NOMO-1 treated with DMSO at 0.1 percent for 48 hours (cell line): ENCODE results near the gene RALB.
A peak's percentile ranks its signal among the peaks of the same experiment; 100 is the strongest.
"Not testable (repeated sequence)": the region's sequence is repeated elsewhere in the genome, so short reads cannot be mapped to it uniquely, and the experiment has no call there.

Experiments
- DNase-seq: peaks from one replicate; lab custom pipeline; 2025; ENCODE audit not compliant: unreplicated experiment; lab: John Stamatoyannopoulos, UW

Gene RALB

DNA sequence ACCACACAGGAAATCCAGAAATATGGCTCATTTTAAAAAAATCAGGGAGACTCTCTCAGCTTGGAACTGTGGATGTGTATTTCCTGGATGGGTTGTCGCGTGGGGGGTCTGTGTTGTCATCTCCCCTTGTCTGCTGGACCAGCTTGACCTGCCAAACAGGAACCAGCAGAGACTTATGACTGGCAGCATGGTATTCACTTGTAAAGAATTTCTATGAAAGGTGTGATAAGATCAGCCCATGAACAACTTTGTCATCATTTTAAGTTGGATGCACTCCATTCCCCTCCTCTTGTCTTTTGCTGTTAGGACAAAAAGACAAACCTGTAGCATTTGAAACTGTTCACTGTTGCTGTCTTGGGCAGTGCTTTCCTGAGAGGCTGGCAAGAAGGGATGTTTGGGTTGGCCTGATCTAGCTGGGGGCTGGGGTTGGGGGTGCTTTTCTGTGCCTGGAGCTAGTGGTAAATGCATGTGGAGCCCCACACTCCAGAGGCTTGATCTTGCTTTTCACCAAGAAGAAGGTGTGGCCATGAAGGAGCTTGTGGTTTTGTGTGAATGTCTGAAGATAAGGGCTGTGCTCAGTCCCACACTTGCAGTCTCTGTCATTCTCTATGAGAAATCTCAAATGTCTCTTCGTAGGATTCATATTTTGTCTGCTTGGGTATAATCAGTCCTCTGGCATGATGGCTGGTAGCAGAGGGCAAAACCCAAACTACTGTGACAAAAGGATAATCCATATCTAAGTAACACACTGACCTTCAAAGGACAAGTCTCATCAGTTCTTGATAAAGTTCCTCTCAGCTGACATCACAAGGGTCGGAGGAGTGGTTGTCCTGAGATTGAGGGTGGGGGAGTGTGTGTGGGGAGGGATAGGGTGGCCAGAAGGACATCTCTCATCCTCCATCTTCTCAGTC is 39.0 kb downstream of the RALB start:
- no peak for DNase-seq

DNA sequence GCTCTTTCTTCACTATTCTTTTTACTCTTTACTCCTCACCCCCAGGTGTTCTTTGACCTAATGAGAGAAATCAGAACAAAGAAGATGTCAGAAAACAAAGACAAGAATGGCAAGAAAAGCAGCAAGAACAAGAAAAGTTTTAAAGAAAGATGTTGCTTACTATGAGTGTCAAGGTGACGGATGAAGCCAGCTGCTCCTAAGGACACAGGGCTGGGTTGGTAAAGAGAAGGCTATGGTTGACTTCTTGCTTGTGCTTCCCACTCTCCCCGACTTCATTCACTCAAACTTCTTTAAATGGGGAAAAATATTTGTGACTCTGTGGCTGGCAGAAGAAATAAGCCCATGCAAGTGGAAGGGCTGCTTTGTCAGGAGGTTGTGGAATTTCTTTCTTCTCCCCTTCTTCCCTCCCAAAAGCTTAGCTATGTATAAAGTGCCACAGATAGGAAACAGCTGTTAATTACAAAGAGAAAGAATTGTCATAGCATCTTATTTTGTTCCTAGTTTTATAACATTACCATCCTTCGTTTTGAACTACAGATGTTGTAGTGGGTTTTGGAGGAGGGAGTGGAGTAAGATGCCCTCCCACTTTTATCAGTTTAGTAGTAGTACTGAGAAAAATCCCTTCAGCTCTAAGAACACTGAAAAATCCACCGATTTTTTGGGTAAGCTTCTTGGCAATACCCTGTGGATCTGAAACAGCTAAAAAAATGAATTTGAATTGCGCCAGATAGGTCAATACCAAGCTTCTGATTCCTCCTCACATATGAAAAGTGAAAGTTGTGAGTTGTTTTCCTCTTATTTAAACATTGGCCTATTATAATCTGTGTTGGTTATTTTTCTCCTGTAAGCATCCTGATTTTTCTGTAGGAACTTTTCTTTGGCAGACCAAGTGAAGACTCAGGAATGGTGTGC is 40.7 kb downstream of the RALB start:
- DNase-seq = no peak

DNA sequence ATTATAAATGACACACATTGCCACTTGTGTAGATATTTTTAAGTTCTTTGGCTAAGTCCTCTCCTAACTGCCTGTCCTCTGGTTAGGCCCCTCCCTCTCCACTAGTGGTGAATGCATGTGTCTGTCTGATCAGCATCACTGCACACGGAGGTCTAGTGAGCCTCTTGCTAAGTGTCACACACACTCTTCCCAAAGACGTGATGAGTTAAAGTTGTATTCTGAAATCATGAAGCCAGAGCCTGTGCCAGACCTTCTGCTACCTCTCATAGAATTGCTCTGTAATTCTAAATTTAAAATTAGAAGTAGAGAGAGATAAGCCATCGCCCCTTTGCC is 41.3 kb downstream of the RALB start:
- no peak for DNase-seq

DNA sequence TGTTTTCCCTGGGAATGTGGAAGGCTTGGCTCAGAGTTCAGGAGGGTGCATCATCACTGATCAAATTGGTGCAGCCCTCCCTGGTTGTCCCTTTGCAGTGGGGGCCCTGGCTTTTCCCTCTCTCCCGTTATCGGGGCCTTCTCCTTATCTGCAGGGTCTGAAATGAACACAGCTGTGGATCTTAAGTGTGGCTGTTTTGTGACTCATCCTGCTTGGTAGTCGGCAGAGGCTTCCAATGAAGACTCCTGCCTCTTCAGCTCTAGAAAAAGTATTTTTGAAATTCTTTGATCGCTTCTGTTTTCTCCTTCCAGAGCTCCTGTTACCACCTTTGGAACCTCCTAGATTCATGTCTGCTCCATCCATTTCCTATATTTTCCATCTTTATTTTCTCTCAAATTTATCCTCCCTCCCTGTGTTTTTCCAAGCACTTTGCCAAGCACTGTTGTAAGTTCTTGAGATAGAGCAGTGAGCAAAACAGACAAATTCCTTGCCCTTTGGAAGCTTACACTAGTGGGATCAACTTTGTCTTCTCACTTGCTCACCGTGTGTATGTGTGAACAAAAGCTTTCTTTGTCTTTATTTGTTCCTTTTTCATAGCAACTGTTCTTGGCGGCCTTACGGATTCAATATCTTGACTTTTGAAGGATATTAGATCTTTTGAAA is 45.7 kb downstream of the RALB start:
- no peak for DNase-seq

DNA sequence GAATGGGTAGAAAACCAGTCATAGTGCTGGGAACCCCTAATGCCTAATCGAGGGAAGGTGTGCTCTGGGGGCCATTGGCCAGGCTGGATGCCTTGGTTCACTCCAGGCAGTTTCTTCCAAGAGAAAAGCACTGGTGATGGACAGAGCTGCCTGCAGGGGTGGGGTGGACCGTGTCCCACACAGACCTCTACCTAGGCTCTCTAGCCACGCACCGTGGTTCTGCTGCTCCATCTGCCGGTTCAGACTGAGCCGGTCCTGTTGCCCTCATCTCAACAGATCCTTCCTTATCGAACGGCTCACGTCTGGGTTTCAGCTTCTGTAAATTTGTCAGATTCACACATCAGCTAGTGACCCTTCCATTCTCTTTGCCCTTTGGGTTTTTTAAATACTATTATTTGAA is 46.4 kb downstream of the RALB start:
- no peak for DNase-seq

DNA sequence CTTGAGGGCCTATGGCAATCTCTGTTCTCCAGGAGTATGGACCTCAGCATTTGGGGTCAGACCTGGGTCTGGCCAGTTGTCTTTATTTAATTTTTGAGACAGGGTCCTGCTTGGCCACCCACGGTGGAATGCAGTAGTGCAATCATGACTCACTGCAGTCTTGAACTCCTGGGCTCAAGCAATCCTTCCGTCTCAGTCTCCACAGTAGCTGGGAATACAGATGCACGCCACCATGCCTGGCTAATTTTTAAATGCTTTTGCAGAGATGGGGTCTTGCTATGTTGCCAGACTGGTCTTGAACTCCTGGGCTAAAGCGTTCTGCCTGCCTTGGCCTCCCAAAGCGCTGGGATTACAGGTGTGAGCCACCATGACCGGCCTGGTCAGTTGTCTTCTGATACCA is 46.9 kb downstream of the RALB start:
- DNase-seq = no peak

DNA sequence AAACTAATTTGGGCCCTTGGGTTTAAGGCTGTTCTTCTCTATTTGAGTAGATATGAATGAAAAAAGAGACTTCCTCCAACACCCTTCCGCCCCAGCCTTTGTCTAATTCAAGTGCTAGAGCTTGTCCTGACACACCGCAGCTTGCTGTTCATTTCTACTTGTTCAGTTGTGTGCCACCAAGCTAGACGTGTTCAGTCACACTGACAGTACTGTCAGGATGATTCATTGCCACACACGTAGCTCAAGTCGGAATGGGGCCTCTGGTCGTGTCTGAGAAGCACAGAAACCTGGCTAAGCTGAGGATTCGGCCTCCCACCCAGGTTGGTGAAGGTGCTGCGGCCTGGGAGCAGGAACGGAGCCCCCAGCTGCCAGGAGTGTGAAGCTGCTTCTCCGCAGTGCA is 47.7 kb downstream of the RALB start:
- no peak for DNase-seq

DNA sequence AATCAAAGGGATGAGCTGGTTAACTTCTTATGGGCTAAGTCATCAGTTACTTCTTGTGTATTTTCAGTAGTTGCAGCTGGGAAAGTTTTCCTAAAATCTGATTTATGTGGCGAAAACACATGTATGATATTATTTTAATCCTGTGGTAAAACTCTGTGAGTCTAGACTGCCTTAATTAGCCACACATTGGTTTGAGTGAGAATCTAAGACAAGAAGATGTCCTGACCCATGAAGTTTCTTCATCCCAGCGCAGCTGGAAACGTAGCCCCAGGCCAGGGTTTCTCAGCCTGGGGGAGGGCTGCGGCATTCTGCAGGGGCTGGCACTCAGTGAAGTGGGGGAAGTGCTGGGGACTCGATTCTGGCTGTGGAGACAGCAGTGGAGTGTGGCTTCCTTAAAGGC is 48.6 kb downstream of the RALB start:
- DNase-seq = no peak

DNA sequence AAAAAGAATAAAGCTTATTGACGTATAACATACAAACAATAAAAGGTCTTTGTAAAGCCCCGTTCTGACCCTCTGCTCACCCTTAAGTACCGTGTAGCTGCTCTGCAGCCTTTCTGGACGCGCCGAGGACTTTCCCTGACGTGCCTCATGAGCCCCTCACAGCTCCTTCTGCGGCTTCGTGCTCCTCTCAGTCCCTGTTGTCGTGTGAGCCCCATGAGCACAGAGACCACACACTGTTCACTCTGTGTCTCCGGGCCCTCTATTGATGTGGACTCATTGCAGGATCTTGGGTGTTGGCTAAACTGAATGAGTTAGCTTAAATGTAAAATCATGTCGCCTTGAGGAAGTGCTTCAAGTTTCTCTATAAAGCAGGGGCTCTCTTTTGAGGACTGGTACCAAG is 49.6 kb downstream of the RALB start:
- no peak for DNase-seq

DNA sequence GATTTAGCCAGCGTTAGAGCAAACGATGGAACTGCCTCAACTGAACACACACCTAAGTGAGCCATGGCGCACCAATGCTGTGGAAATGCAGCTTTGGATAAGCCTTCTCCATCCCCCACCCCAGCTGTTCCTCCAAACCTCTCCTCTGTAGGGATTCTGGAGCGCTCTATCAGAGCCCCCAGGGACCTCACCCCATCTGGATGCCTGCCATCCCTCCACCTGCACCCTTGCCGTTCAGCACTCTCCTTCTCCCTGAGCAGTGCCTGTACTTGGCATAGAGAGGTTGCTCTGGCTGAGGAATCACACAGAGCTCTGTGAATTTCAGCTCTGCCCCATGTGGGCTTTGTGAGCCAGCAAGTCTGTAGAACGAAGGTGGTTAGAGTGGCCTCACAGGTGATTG is 50.5 kb downstream of the RALB start:
- DNase-seq = no peak

DNA sequence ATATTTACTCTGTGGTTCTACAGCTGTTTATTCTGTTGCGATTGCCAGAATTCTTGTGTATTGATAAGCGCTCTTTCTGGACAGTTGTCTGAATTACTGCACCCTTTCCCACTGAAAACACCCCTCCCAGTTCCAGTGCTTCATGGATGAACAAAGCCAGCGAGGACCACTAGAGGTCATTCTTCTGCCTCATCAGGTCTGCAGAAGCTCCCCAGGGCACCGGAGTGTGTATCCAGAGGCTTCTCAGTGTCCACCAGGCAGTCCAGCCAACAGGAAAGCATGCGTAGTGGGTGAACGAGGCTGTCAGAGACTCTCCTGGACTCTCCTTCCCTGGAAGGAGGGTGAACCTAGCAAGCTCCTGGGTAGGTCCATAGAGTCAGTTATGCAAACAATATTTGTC is 52.6 kb downstream of the RALB start:
- no peak for DNase-seq

DNA sequence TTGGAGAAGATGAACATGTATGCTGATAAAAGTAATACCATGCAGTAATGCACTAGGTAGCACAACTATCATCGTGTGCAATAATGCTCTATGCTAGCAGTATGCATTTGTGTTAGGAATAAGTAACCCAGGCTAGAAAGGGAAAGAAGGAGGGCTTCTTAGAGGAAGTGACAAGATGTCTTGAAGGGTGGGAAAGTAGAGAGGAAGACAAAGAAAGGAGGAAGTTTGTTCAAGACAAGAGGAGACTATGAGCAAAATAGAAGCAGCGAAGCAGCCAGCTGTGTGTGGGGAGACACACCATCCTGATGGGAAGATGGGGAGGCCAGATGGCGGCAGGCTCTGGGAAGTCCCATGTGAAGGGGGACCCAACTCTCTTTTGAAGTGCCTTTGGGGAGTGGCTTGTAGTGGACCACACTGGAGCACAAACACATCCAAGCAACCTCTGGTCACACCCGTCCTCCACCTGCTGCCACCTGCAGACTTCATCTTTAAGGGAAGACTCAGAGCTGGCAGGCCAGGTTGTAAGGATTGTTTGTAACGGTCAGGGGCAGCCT is 53.4 kb downstream of the RALB start:
- peak; percentile 19 for DNase-seq

DNA sequence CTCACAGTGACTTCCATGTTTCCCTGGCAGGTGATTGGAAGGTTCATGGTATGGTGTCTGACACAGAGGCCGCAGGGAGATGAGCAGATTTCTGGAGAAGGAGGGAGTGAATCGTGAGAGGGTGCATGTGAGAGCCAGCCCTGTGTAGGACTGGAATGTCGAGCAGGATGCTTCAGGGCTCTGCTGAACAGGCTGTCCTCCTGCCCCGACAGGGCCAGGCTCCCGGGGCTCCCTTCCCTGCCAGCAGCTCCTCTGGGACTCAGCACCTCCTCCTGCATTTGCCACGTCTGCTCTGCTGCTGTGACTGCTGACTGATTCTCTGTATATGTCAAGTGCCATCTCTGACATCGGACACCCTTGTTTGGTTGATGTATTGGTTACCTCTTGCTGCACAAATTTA is 54.8 kb downstream of the RALB start:
- DNase-seq = no peak

DNA sequence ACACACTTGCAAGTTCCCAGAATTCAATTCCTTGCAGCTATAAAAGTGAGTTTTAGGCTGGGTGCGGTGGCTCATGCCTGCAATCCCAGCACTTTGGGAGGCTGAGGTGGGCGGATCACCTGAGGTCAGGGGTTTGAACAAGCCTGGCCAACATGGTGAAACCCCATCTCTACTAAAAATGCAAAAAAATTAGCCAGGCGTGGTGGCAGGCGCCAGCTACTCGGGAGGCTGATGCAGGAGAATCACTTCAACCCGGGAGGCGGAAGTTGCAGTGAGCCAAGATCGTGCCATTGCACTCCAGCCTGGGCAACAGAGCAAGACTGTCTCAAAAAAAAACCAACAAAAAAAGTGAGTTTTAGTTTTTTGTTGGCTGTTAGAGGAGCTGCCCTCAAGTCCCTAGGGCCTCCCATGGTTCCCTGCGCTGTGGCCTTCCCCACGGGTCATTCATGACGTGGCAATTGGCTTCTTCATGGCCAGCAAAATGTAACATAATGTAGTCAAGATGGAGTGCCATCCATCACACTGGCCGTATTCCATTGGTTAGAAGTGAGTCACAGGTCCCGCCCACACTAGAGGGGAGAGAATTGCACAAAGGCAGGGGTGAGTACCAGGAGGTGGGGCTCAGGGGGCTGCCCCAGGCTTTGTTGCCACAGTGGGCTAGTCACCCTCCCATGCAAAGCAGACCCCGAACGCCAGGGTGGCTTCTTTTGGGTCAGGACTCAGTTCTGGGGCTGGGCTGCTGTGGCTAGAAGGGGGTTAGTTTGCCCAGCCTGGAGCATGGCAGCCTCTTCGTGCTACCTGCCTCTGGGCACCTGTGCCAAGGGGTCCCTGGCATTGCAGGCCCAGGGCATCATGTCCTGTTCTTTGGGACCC is 55.6 kb downstream of the RALB start:
- no peak for DNase-seq

DNA sequence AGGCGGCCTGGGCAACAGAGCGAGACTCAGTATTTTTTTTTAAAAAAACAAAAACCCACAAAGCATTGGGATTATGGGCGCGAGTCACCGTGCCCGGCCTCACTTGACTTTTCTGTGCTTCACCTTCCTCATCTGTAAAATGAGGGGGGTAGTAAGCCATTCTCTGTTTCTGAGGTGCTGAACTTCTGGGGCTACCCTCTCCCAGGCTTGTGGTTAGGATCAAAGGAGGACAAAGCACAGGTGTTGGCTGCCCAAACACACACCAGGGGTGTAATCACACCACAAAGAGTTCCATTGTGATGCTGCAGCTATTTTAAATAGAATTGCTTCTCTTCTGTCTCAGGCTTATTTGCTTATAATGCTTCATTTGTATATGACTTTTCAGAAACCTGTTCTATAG is 57.5 kb downstream of the RALB start:
- DNase-seq = no peak

DNA sequence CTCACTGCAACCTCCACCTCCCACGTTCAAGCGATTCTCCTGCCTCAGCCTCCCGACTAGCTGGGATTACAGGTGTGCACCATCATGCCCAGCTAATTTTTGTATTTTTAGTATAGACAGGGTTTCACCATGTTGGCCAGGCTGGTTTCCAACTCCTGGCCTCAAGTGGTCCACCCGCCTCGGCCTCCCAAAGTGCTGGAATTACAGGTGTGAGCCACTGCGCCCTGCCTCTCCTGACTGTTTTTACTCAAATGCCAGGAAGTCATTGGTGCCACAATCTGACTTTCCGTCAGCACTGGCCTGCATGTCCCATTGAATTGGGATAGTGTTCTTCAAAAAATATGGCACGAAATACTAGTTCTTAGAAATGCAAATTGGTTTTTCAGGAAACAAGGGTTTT is 58.2 kb downstream of the RALB start:
- DNase-seq = not testable (repeated sequence)

DNA sequence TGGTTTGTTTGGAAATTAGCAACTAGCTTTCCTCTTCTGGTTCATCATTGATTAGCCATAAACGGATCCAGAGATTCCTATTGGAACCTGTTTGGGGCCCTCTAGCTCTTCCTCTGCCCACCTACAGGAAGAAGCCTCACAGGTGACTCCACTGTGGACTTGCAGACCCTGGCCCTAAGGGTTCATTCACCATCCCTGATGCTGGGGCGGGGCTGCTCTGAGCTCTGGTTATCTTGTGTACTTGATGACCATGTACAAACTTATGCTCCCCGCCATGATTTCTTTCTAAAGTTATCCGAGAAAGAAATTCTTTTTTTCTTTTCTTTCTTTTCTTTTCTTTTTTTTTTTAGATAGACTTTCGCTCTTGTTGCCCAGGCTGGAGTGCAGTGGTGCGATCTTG is 59.4 kb downstream of the RALB start:
- no peak for DNase-seq

DNA sequence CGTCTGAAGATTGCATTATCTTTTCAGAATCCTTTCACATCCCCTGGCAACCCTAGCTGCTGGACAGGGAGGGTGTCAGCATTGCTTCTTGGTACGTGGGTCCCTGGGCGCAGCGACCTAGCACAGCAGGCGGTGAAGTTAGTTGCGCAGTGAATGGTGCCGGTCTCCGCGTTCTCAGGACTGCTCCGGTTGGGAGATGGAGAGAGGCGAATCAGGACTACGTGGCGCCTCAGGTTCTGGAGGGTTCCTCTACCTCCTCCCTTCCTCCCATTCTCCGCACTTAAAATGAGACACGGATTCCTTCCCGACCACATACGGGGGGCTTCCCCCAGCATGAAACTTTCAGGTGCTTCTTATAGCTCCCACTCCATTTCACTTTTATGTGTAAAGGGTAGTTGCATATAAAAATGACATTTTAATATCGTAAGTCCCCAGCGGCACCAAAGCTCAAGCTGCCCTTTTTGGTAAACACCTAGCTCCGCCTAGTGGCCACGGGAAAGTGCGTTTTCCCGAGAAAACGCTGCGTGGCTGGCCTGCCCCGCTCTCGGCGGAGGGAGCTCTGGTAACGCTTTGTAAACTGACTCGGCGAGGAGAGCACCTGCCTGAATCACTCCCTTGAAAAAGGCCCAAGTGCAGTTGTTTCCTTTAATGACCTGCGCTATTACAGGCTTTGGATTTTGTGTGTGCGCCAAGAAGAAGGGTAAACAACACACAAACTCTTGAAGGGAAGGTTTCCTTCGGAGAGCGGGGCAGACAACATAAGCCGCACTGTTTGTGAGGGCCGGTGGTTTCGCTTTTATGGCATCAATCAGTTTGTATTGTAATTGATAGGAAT is 60.4 kb downstream of the RALB start:
- peak; percentile 82 for DNase-seq
